Adipocyte (in vitro differentiated cells): Measurements from ENCODE around the gene RNU6-9.
"Not testable (repeated sequence)": the region's sequence is repeated elsewhere in the genome, so short reads cannot be mapped to it uniquely, and the experiment has no call there.

Experiments
- DNase-seq: peaks from one replicate; pipeline ENCODE4 v3.0.0-alpha.2; 2015; ENCODE audit warnings: low read depth
- H3K27me3 ChIP-seq: replicated peaks from 2 replicates; pipeline ENCODE4 v1.7.0; 2013; ENCODE audit warnings: mild to moderate bottlenecking, low read length, moderate library complexity; ENCODE audit not compliant: control insufficient read depth, insufficient read depth
- H3K36me3 ChIP-seq: 2 replicates; pipeline ENCODE4 v1.7.0; 2013; ENCODE audit warnings: low read length, mild to moderate bottlenecking, moderate library complexity; ENCODE audit not compliant: control insufficient read depth, insufficient read depth, severe bottlenecking
- H3K4me1 ChIP-seq: 2 replicates; pipeline ENCODE4 v1.7.0; 2013; ENCODE audit warnings: mild to moderate bottlenecking, low read length, moderate library complexity; ENCODE audit not compliant: control insufficient read depth, insufficient read depth
- H3K4me3 ChIP-seq: 2 replicates; pipeline ENCODE4 v1.7.0; 2013; ENCODE audit warnings: mild to moderate bottlenecking, low read length, moderate library complexity
- H3K9ac ChIP-seq: 2 replicates; pipeline ENCODE4 v1.7.0; 2013; ENCODE audit warnings: mild to moderate bottlenecking, low read length, moderate library complexity
- H3K9me3 ChIP-seq: 2 replicates; pipeline ENCODE4 v1.7.0; 2013; ENCODE audit warnings: mild to moderate bottlenecking, low read length, moderate library complexity; ENCODE audit not compliant: control insufficient read depth

RNU6-9 gene

GRCh38 chr19:883661-884211 is 9.5 kb upstream of the RNU6-9 start:
- no peaks in the 10 kb centered on the region for H3K4me1 ChIP-seq
- H3K9ac ChIP-seq, result no peak overlapping the region
- no peak for DNase-seq
- H3K27me3 ChIP-seq, result no peaks in the 10 kb centered on the region
- H3K9me3 ChIP-seq, result no peaks in the 10 kb centered on the region
- peaks cover 54% of the 10 kb centered on the region for H3K36me3 ChIP-seq
- H3K4me3 ChIP-seq, result no peak overlapping the region

DNA sequence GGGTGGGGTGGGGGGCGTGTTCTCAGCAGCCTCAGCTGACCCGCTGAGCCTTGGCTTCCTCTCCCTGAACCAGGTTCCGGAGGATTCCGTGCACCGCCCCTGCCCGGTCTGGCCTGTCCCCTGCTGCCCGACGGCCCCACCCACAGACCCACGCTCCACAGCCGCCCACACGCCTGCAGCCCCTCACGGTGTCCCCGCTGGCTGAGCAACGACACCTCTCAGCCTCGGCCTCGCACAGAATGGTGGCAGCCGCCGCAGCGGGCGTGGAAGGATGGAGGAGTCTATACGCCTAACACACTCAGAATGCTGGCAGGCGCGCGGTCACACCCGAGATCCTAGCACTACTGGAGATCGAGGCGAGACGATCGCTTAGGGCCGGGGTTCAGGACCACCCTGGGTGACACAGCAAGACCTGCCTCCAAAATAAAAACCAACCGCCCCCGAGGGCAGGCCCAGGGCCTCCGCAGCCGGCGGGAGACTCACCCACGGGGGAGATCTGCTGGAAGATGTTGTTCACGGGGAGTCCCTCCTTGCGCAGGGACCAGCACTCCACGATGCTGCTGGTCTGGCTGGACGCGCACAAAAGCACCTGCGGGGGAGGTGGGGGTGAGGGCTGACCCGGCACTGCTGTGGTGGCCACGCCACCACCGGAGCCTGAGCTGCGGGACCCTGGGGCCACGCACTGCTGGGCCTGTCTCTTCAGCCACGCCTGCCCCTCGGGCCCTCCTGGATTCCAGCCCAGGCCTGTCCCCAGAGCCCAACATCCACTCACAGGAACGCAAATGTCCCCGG is 8.7 kb upstream of the RNU6-9 start:
- no peak overlapping the region for H3K4me3 ChIP-seq
- no peaks in the 10 kb centered on the region for H3K4me1 ChIP-seq
- H3K9ac ChIP-seq, result no peak overlapping the region
- no peaks in the 10 kb centered on the region for H3K9me3 ChIP-seq
- no peaks in the 10 kb centered on the region for H3K27me3 ChIP-seq
- no peak for DNase-seq
- H3K36me3 ChIP-seq, result peaks cover 59% of the 10 kb centered on the region

DNA sequence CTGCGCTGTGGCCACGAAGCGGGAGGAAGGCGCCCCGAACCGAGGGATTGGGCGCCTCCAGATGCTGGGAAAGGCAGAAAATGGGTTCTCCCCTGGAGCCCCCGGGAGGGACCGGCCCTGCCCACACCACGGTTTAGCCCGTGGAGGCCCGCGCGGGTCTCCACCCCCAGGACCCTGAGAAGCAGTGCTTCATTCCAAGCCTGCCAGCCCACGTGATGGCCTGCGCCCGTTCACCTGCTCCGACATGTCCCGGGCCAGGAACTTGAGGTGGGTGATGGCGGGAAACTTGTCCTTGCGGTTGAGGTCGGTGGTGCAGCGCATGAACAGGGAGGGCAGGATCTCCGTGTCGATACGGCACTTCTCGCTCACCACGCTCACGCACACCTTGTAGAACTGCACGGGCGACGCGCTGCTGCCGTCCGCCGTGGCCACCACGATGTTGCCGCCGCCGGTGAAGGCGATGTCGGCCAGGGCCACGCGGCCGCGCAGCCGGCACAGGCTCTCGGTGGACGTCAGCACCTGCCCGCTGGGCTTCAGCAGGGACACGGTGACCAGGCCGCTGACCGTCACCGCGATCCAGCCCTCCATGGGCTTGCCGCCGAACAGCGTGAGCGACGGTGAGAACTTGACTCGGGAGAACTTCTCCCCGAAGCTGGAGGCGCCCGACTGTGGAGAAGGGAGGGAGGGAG is 7.6 kb upstream of the RNU6-9 start:
- Histone ChIP-seq H3K27me3 (no peaks in the 10 kb centered on the region), H3K4me3 (no peak overlapping the region), H3K36me3 (peaks cover 63% of the 10 kb centered on the region), H3K4me1 (no peaks in the 10 kb centered on the region), H3K9me3 (no peaks in the 10 kb centered on the region), H3K9ac (no peak overlapping the region)
- DNase-seq, result no peak

DNA sequence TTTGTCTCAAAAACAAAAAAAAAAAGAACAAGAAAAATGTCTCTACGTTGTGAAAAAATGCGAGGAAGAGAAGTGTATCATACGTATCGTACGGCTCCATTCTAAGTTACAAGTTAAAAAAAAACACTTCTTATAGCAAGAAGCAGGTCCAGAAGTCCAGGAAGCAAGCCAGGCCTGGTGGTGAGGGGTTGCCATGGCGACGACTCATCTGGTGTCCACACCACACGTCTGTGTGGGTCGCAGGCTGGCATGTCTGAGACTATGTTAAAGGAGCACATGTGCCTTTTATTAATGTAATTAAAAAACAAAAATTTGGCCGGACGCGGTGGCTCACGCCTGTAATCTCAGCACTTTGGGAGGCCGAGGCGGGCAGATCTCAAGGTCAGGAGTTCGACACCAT is 6.2 kb upstream of the RNU6-9 start:
- Histone ChIP-seq H3K4me1 (no peaks in the 10 kb centered on the region), H3K36me3 (peaks cover 51% of the 10 kb centered on the region), H3K4me3 (no peak overlapping the region), H3K9ac (no peak overlapping the region), H3K9me3 (no peaks in the 10 kb centered on the region), H3K27me3 (no peaks in the 10 kb centered on the region)
- DNase-seq, result peak; percentile 67

DNA sequence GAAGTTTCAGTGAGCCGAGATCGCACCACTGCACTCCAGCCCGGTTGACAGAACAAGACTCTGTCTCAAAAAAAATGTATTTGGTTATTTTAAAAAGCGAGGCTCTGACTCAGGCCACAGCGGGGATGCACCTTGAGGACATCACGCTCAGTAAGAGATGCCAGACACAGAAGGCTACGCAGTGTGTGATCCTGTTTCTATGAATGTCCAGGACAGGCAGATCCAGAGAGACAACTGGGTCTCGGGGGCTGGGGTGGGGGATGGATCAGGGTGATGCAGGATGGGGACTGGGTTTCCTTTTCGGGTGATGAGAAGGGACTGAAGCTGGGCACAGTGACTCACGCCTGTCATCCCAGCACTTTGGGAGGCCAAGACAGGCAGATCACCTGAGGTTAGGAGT is 5.7 kb upstream of the RNU6-9 start:
- Histone ChIP-seq H3K27me3 (no peaks in the 10 kb centered on the region), H3K36me3 (peaks cover 46% of the 10 kb centered on the region)
- DNase-seq, result no peak

GRCh38 chr19:888581-889385 is 4.5 kb upstream of the RNU6-9 start:
- H3K4me3 ChIP-seq, result no peak overlapping the region
- H3K4me1 ChIP-seq, result no peaks in the 10 kb centered on the region
- no peaks in the 10 kb centered on the region for H3K27me3 ChIP-seq
- no peak for DNase-seq
- no peaks in the 10 kb centered on the region for H3K9me3 ChIP-seq
- no peak overlapping the region for H3K9ac ChIP-seq
- H3K36me3 ChIP-seq, result peaks cover 35% of the 10 kb centered on the region

More for the DNA sequence above, 5.7 kb upstream of the RNU6-9 start:
- no peaks in the 10 kb centered on the region for H3K4me1 ChIP-seq
- H3K4me3 ChIP-seq, result no peak overlapping the region
- no peaks in the 10 kb centered on the region for H3K9me3 ChIP-seq
- H3K9ac ChIP-seq, result no peak overlapping the region

- no peak overlapping the region for H3K9ac ChIP-seq
- DNase-seq, result no peak
- no peaks in the 10 kb centered on the region for H3K4me1 ChIP-seq
- no peak overlapping the region for H3K4me3 ChIP-seq
- no peaks in the 10 kb centered on the region for H3K27me3 ChIP-seq
- H3K36me3 ChIP-seq, result peaks cover 30% of the 10 kb centered on the region
- H3K9me3 ChIP-seq, result no peaks in the 10 kb centered on the region
These were observed 3.5 kb upstream of the RNU6-9 start for GRCh38 chr19:889662-890295.

DNA sequence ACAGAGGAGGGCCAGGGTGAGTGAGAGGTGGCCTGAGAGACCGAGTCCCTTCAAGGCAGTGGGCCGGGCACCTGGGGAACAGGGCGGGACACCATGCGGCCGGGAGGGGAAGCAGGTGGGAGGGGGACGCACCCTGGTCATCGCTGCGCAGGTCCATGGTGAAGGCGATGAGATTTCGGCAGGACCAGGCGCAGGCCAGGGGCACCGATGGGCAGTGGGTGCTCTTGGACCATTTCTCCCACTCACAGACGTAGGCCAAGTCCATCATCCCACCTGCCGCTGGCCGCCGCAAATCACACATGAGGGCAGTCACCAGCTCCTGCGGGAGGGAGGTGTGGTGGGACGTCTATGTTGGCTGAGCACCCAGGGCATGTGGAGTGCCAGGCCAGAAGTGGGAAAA is 2.5 kb upstream of the RNU6-9 start:
- no peak overlapping the region for H3K9ac ChIP-seq
- H3K27me3 ChIP-seq, result no peaks in the 10 kb centered on the region
- no peak for DNase-seq
- no peaks in the 10 kb centered on the region for H3K4me1 ChIP-seq
- H3K36me3 ChIP-seq, result peaks cover 25% of the 10 kb centered on the region
- H3K9me3 ChIP-seq, result no peaks in the 10 kb centered on the region
- H3K4me3 ChIP-seq, result no peak overlapping the region

DNA sequence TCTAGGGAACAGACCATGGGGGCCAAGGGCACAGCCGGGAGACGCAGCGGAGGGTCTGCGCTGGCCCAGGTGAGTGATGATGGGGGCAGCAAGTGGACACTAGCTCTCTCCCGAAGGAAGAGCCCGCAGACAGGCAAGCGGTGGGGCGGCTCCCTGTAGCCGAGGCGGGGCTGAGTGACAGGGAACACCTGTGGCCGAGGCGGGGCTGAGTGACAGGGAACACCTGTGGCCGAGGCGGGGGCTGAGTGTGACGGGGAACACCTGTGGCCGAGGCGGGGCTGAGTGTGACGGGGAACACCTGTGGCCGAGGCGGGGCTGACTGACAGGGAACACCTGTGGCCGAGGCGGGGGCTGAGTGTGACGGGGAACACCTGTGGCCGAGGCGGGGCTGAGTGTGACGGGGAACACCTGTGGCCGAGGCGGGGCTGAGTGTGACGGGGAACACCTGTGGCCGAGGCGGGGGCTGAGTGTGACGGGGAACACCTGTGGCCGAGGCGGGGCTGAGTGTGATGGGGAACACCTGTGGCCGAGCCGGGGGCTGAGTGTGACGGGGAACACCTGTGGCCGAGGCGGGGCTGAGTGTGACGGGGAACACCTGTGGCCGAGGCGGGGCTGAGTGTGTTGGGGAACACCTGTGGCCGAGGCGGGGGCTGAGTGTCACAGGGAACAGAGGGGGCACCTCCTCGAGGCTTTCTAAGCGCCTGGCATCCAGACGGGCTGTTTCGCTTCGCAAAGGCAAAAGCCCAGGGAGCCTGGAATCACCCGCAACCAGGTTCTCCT is 1.7 kb upstream of the RNU6-9 start:
- H3K27me3 ChIP-seq, DNase-seq, H3K4me1 ChIP-seq, H3K9me3 ChIP-seq: not testable (repeated sequence)
- peak overlapping the region; percentile 87 for H3K9ac ChIP-seq
- H3K36me3 ChIP-seq, result peaks cover 17% of the 10 kb centered on the region
- H3K4me3 ChIP-seq, result peak overlapping the region; percentile 89

- Histone ChIP-seq H3K9me3 (no peaks in the 10 kb centered on the region), H3K27me3 (no peaks in the 10 kb centered on the region), H3K36me3 (peaks cover 13% of the 10 kb centered on the region), H3K4me3 (peak overlapping the region; percentile 89), H3K9ac (peak overlapping the region; percentile 87), H3K4me1 (no peaks in the 10 kb centered on the region)
- peak; percentile 30 for DNase-seq
These were observed 916 bp upstream of the RNU6-9 start for GRCh38 chr19:892243-892893.
